HS-5 (cell line): ENCODE results near the gene ZNHIT3.

ENCODE experiments used
- DNase-seq: peaks from one replicate; pipeline ENCODE4 v3.0.0-alpha.2; 2012; ENCODE audit warnings: low read depth

The ZNHIT3 gene

DNA sequence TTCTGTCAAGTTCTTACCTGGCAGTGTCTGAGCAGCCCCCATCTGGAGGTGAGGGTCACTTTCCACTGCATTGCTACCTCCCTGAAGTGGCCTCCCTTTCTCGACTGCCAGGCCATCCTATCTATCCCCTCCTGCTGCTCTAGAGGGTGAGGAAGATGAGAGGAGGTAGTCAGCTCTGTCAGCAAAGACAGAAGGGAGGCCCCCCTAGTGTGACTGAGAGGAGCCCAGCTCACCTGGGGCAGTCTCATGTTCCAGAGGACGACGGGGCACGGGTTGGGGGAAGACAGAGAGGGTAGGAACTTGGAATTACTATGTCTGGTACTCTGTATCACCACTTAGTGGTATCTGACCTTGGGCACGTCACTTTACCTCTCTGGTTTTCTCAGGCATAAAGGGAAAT lies 26.2 kb downstream of the ZNHIT3 start:
- no peak for DNase-seq

DNA sequence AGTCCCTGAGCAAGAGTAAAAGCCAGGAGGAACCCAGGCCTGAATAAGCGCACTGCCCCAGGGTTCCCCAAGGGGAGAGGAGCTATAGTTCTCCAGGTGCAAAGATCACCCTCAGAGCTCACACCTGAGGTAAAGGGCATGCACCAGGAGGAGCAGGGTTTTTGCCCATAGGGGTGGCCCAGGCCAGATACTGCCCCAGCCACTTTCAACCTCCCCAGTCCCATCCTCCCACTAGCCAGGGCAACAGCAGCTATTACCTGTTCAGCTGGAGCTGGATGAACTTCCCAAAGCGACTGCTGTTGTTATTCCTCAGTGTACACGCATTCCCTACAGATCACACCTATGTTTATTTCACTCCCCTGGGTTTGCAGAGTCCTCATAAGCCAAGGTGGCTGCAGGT lies 28.4 kb downstream of the ZNHIT3 start:
- no peak for DNase-seq

DNA sequence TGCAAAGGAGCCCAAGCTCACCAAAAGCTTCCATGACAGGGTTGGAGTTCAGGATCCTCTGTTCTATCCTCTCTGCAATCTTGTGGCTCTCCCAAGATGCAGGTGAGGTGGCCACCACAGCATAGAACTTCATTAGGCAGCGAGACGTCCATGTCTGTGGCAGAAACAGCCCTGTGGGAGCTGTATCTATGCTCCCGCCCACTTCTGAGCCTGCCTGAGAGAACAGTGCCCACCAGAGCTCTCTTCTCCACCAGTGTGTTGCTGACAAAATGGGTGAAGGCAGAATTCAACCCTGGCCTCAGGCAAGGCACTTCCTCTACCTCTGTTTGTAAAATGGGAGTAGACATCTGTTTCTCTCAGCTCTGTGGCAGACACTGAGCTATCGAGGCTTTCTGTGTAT lies 29.4 kb downstream of the ZNHIT3 start:
- DNase-seq, result no peak

DNA sequence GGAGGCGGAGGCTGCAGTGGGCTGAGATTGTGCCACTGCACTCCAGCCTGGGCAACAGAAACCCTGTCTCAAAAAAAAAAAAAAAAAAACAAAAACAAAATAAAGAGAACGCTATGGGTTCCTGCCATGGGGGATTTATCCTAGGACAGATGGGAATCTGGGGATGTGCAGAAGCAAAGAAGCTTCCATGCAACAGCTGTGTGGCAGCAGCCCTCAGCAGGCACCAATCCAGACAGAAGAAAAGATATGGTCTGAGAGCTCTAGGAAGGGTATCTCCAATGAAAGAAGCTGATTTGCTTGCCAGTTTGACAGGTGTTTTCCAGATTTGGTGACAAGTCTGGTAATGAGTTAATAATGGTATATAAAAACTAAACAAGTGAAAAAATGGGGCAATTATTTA lies 36.6 kb downstream of the ZNHIT3 start:
- DNase-seq, result no peak

DNA sequence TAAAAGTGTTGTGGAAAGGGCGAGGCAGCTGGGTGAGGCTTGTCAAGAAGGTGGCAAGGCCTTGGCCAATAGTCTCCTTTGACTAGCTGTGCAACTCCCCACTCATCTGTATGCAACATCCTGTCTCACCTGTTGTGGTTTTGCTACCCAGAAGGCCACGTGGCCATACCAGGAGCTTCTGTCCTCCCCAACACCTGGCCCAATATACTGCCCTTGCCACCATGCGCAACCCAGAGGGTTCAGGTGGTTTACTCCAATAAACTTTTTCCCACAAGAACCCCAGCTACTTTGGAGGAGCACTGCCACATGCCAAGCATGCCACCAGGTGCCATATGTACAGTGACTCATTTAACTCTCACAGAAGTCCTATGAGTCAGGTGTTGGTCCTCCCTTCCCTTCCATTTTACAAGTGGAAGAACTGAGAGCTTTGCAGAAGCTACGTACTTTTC lies 38.0 kb downstream of the ZNHIT3 start:
- no peak for DNase-seq

DNA sequence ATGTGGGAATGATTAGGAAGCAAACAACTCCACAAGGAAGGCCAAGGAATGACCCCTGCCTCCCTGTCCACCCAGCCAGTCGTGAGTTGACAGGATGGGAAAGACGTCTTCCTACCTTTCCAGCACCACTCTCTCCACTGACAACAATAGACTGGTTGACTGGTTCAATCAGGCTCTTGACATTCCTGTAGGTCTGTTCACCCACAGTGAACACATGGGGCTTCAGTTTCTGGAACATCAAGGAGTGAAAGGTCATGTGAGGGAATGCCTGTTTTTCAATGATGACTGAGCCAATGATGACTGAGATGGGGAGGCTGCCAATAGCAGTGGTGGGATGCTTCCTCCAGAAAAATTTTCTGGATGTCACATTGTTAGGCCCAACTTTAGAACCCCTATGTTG lies 38.6 kb downstream of the ZNHIT3 start:
- DNase-seq, result no peak

DNA sequence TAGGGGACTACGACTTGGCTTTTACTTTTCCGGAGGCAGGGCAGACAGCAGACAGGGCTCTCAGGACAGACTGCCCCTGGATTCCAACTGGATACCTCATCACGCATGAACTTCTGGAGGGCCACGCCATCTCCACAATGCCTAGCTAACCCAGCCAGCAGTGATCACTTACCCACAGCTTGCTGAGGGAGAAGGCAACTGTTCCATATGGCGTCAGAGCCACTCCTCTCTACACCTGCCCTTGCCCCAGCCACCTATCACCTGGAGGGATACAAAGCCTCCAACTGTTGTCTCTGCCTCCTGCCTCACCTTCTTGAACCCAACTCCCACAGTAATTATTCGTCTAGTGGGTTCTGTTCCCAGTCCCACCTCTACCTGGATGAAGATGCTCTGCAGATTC lies 39.4 kb downstream of the ZNHIT3 start:
- no peak for DNase-seq

DNA sequence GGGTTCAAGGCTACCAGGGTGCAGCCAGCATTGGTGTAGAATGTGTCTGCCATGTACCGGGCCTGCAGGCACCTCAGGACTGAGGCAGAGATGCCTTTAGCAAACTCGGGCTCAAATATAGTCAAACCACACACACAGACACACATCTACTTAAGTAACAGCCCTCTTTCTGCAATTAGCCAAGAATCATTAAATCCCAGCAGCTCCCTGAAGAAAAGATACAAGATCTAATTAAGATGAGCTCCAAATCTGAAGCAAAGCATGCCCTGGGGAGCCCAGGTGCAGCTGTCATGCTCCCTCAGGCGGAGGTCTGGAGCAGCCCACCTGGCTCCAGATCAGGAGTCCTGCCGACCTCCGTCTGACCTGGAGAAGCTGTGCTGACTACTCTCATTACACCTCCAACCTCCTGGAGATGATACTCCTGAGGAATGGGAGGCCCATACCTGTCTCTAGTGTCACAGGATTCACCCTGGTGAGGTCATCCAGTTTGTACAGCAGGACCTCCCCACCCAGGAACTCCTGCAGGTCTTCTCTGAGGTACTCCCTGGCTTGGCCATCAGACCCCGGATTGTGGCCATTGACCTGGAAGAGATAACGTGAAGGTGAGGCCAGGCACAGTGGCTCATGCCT lies 41.3 kb downstream of the ZNHIT3 start:
- no peak for DNase-seq

DNA sequence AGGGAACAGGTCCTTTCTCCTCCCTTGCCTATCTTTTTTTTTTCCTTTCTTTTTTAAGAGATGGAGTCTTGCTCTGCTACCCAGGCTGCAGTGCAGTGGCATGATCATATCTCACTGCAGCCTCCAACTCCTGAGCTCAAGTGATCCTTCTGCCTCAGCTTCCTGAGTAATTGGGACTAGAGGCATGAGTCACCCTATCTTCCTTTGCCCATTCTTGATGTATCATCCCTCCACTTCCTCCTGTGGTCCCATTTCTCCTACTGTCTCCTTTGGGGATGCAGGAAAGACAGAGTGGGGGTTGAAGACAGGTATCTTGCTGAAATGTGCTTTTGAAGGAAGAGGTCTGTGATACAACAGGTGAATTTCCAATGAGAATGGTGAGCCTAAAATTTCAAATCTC lies 42.6 kb downstream of the ZNHIT3 start:
- DNase-seq, result no peak

DNA sequence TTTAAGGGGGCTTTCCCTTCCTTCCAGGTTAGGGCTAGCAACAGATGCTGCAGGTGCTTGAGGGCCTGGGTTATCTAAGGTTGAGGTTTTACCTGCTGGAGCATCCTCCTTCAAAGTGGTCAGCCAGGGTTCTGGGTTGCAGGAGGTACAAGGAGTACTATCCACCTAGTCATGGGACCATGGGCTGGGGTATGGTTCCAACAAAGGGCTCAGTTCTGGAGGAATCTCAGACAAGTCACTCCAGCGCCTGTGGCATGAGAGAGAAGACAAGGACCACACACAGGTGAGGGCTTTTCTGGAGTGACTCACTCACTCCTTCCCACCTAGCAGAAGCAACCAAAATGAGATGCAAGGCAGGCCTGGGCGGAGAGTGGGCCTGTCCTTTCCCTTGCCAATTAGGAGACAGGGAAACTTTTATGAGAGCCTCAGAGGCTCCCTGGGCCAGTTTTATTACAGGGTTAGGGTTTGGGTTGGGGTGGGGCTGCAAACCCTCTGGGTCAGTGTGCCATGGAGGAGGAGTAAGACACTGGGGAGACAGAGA lies 46.0 kb downstream of the ZNHIT3 start:
- no peak for DNase-seq

DNA sequence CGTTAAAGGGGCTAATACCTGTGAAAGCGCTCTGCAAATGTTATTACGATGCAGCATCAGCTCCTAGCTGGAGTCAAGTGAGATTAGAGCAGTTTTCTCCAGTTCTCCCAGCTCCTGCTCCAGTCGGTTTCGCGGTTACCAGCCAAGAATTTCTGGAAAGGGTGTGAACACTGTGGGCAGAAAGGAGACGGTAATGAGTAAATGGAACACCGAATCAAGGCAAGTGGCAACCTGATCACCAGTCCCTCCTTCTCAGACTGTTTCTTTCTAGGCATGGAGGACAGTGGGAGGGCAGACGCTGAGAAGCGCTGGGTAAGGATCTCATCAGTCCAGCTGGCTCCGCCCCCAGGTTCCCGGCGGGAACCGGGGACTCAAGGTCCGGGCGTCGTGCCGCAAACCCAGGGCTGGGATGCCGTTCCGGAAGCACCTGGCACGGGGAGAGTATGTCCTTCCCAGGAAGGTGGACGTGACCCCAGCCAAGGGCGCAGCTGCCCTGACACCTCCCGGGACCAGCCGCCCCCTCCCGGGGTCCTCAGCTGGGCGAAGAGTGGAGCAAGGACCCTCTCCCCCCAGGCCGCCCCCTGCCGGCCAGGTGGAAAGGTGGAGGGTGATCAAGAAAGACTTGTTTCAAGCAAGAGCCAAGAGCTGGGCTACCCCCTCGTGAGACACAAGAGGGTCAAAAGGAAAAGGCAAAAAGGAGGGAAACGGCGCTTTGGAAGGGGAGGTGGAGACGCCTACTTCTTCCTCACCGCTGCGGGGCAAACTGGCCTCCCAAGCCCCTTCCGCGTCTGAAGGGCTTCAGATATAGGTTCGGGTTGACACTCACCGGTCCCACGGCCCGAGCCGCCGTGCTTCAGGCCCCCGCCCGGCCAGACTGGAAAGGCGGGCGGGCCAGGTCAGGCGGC lies 47.7 kb downstream of the ZNHIT3 start:
- no peak for DNase-seq

DNA sequence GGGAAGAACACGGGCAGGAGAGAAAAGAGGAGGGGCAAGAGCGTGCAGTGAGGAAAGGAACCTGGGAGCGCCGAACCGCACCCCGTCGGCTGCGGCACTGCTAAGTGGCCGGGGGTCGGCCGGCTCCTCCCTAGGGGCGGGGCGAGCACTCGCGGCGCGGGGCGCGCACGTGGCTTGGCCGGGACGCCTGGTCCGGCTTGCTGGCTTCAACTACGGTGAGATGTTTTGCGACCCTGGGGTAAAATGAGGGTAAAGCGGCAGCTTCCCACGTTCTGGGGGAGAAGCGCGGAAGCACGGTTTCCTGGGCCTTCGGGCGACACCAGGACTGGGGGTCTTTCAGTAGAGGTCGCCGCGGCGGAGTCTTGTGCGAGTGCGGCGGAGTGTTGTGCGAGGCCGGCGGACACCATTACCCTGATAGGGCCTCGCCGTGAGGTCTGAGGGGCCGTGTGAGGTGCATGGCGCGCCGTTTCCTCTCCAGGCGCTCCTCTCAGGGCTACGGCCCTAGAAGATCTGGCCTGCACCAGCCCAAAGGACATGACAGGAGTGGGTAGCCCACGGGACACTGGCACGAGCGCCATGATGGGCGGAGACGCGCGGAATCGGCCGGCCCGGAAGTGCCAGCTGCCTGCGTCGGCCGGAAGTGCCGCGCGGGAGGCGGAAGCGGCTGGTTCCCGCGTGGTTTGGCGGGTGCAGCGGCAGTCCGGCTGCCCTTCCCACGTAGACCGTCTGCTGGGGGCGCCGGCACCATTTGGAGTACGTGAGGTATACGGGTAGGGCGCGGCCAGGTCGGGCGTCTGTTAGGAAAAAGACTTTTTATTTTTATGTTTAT lies 48.6 kb downstream of the ZNHIT3 start, which contains the start of the genes MYO19 and PIGW:
Gene MYO19, minus strand, starts transcription at position 29 of the 829 bp plus-strand sequence. CDS start 2,330 bp downstream, outside the sequence.
Gene PIGW, plus strand, starts transcription at position 148 of the 829 bp plus-strand sequence. CDS start 2,115 bp downstream, outside the sequence.
- DNase-seq, result no peak

DNA sequence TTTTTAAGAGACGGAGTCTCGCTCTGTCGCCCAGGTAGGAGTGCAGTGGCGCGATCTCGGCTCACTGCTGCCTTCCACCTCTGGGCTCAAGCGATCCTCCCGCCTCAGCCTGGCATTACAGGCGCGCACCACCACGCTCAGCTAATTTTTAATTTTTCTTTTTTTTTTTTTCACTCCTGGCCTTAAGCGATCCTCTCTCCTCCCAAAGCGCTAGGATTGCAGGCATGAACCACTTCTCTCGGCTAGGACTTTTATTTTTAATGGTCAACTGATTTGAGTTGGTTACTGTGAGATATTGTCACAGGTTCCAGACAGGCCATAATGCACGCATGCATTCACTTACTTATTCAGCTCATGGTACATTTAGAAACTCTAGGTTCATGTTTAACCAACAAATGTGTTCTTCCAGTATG lies 49.2 kb downstream of the ZNHIT3 start:
- no peak for DNase-seq

DNA sequence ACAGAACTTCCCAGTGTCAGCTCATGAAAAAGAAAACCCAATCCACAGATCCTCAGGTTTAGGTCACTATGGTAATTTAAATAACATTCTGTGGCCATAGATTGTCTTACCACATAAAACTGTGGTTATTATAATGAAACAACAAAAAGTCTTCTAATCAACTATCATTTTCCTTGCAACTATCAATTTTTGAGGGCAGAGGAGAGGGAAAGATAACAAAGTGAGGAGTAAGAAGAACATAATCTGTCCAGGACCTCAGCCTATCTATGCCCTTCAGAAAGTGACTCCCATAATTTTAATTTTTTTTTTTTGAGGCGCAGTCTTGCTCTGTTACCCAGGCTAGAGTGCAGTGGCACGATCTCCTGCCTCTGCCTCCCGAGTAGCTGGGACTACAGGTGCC lies 54.2 kb downstream of the ZNHIT3 start:
- DNase-seq, result no peak

DNA sequence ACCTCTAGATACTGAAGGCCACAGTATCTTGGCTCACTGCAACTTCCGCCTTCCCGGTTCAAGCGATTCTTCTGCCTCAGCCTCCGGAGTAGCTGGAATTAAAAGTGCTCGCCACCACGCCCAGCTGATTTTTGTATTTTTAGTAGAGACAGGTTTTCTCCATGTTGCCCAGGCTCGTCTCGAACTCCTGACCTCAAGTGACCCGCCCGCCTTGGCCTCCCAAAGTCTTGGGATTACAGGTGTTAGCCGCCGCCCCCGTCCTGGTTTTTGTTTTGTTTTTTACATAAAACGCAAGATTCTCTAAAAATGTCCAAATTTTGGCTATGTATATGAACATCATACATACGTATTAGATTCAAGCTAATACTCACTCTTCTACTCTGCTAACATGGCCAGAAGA lies 56.3 kb downstream of the ZNHIT3 start:
- no peak for DNase-seq

DNA sequence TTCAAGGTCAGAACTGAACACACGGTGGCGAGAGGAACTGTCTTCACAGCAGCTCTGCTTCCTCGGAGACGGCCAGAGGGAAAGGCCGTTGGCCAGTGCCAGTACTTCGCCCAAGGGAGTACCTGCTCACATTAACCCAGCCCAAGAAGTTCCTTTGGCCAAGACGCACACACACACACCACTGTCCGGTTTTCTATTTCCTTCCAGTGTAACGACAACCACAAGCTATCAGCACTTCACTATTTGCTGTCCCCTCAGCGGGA lies 57.5 kb downstream of the ZNHIT3 start:
- DNase-seq, result no peak

DNA sequence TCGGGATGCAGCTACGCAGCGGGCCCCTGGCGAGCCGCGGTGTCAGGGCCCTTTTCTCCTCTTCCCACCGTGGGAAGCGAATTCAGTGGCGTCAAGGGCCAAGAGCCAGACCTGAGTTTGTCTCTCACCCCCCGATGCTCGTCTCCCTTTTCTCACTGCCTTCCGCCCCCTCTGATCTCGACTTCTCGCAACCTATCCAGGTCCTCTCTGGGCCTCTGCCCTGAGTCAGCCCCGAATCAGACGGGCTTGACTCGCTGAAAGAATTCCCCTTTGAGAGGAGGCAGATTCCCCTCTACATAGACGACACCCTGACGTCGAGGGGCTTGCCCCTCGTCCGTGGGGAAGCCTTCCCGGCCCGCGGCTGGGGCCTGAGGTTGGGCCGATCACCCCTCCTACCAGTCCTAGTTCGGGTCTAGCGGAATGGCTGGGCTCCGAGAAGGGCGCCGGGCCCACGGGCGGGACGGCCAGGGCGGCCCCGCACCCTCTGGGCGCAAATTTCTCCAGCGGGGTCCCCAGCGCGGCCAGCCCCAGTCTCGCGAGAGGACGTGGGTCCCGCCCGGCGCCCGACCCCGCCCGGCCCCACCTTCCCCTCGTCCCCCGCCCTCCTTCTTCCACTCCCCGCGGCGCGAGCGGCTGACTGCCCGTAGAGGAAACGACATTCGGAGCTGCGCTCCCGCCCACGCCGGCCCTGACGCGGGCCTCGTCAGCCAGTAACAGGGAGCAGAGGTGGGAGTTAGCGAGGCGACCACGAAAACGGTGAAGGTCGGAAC lies 58.0 kb downstream of the ZNHIT3 start, which contains the start of gene GGNBP2:
Gene GGNBP2, plus strand, starts transcription at position 613 of the 770 bp plus-strand sequence. CDS start 806 bp downstream, outside the sequence.
- DNase-seq, result no peak

DNA sequence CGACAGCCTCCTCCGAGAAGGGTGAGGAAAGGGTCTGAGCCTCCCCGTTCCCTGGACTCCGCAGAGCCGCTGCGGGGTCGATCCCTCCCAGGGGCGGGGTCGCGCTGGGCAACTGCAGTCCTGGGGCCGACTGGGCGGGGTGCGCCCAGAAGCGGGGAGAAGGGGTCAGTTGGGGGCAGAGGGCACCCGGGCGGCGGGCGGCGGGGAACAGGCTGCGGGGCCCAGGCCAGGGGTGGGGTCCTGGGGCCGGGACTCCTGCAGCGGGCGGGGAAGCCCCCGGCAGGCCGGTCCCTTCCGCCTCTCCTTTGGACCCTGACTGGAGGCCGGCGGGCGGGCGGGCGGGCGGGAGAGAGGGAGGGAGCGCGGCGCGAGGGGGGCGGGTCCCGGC lies 58.6 kb downstream of the ZNHIT3 start:
- DNase-seq, result no peak
